ENCODE results near the gene CIRBP. TPM values are rescaled to one million over a fixed set of nuclear protein-coding genes. Genes with fewer than 3 reads are reported as not detected.

CIRBP gene
- total and polyA plus RNA-seq, 2 of the 13 experiments (the other 11 are each of a cell fraction or from before 2014, with no cell fraction given) = 133 to 140 TPM

DNA sequence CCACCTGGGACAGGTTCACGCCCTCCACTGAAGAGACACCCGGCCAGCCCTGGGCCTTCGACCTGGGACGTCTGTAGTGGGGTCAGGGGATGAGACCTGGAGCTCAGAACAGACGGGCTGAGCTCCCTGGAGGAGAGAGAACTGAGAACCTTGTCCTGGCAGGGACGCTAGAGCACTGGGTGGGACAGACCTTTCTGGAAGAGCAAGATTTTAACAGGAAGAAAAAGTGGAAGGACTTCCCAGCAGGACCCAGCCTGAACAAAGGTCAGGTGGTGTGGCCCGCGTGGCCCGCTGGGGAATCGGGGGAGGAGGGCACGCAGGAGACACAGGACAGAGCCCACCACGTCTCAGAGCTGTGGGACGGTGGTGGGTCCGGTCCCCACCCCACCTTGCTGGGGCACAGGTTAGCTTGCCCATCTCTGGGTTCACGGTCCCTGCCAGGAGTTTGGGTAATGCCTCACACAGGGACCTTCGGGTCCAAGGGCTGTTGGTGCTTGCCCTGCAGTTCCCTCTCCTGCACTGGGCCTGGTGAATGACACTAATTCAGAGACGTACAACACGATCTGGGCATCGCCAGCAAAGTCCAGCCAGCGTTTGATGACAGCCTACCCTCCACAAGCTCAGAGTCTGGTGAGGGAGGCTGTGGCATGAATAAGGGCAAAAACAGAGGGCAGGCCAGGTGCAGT, 15.3 kb downstream of the CIRBP start (continued):
- TF ChIP-seq CAMTA2 (CRISPR knock-in tag; IDR thresholded peaks at IDR 0.05; ENCODE audit: borderline replicate concordance) (no peak), ATF3 (CRISPR knock-in tag; IDR thresholded peaks at IDR 0.05) (no peak), ZSCAN20 (CRISPR knock-in tag; IDR thresholded peaks at IDR 0.05; ENCODE audit: borderline replicate concordance) (no peak), ATF7-NPFF (CRISPR knock-in tag; IDR thresholded peaks at IDR 0.05; ENCODE audit: low read depth) (peak; percentile 63), ELF1 (CRISPR knock-in tag; IDR thresholded peaks at IDR 0.05) (peak; percentile 27; the same call in 1 of the 2 replicates), ZNF580 (CRISPR knock-in tag; IDR thresholded peaks at IDR 0.05; ENCODE audit: borderline replicate concordance, low read depth) (0 out of 2 replicates have a peak, but pooled peaks have one; percentile 50), DMAP1 (CRISPR knock-in tag; IDR thresholded peaks at IDR 0.05) (peak; percentile 57; the same call in 1 of the 2 replicates), ZSCAN21 (CRISPR knock-in tag; IDR thresholded peaks at IDR 0.05; ENCODE audit: borderline replicate concordance) (no peak), ONECUT2 (CRISPR knock-in tag; IDR thresholded peaks at IDR 0.05) (no peak), KDM2A (CRISPR knock-in tag; IDR thresholded peaks at IDR 0.05; ENCODE audit: borderline replicate concordance, low read depth) (no peak; the same call in 1 of the 2 replicates), AKNA (CRISPR knock-in tag; IDR thresholded peaks at IDR 0.05; ENCODE audit: borderline replicate concordance) (no peak), ZKSCAN5 (CRISPR knock-in tag; IDR thresholded peaks at IDR 0.05) (no peak)
- TF ChIP-seq, protein P1, sequence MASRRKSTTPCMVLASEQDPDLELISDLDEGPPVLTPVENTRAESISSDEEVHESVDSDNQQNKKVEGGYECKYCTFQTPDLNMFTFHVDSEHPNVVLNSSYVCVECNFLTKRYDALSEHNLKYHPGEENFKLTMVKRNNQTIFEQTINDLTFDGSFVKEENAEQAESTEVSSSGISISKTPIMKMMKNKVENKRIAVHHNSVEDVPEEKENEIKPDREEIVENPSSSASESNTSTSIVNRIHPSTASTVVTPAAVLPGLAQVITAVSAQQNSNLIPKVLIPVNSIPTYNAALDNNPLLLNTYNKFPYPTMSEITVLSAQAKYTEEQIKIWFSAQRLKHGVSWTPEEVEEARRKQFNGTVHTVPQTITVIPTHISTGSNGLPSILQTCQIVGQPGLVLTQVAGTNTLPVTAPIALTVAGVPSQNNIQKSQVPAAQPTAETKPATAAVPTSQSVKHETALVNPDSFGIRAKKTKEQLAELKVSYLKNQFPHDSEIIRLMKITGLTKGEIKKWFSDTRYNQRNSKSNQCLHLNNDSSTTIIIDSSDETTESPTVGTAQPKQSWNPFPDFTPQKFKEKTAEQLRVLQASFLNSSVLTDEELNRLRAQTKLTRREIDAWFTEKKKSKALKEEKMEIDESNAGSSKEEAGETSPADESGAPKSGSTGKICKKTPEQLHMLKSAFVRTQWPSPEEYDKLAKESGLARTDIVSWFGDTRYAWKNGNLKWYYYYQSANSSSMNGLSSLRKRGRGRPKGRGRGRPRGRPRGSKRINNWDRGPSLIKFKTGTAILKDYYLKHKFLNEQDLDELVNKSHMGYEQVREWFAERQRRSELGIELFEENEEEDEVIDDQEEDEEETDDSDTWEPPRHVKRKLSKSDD (CRISPR knock-in tag; IDR thresholded peaks at IDR 0.05; ENCODE audit: low read depth) = no peak
- TF ChIP-seq, protein P2, sequence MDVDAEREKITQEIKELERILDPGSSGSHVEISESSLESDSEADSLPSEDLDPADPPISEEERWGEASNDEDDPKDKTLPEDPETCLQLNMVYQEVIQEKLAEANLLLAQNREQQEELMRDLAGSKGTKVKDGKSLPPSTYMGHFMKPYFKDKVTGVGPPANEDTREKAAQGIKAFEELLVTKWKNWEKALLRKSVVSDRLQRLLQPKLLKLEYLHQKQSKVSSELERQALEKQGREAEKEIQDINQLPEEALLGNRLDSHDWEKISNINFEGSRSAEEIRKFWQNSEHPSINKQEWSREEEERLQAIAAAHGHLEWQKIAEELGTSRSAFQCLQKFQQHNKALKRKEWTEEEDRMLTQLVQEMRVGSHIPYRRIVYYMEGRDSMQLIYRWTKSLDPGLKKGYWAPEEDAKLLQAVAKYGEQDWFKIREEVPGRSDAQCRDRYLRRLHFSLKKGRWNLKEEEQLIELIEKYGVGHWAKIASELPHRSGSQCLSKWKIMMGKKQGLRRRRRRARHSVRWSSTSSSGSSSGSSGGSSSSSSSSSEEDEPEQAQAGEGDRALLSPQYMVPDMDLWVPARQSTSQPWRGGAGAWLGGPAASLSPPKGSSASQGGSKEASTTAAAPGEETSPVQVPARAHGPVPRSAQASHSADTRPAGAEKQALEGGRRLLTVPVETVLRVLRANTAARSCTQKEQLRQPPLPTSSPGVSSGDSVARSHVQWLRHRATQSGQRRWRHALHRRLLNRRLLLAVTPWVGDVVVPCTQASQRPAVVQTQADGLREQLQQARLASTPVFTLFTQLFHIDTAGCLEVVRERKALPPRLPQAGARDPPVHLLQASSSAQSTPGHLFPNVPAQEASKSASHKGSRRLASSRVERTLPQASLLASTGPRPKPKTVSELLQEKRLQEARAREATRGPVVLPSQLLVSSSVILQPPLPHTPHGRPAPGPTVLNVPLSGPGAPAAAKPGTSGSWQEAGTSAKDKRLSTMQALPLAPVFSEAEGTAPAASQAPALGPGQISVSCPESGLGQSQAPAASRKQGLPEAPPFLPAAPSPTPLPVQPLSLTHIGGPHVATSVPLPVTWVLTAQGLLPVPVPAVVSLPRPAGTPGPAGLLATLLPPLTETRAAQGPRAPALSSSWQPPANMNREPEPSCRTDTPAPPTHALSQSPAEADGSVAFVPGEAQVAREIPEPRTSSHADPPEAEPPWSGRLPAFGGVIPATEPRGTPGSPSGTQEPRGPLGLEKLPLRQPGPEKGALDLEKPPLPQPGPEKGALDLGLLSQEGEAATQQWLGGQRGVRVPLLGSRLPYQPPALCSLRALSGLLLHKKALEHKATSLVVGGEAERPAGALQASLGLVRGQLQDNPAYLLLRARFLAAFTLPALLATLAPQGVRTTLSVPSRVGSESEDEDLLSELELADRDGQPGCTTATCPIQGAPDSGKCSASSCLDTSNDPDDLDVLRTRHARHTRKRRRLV (CRISPR knock-in tag; IDR thresholded peaks at IDR 0.05) = no peak

Measured in HepG2 (cell line).